HG03135 (cell line): ENCODE data around the gene HOXC12.

Experiments used
- ATAC-seq: cut with Tn5 transposase; IDR thresholded peaks from one replicate; pipeline ENCODE4 v1.9.1; 2021; ENCODE audit warnings: mild to moderate bottlenecking, moderate library complexity; ENCODE audit not compliant: unreplicated experiment

The HOXC12 gene, protein sequence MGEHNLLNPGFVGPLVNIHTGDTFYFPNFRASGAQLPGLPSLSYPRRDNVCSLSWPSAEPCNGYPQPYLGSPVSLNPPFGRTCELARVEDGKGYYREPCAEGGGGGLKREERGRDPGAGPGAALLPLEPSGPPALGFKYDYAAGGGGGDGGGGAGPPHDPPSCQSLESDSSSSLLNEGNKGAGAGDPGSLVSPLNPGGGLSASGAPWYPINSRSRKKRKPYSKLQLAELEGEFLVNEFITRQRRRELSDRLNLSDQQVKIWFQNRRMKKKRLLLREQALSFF

DNA sequence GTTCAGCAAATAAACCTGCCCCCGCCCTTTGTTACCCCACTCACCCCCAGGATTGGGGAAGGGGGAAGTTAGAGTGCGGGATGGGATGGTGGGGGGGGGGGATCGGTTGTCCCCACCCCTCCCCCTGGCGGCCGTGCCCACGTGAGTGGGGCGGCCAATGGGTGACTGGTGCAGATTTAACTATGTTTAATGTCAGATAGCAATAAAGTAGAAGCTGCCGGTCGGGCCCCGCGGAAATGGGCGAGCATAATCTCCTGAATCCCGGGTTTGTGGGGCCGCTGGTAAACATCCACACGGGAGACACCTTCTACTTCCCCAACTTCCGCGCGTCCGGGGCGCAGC lies at the start of gene HOXC12:
Gene HOXC12 (plus strand): TSS at position 210 of the 342 bp plus-strand sequence. CDS start 27 bp downstream, at position 237.
- no peak for ATAC-seq

DNA sequence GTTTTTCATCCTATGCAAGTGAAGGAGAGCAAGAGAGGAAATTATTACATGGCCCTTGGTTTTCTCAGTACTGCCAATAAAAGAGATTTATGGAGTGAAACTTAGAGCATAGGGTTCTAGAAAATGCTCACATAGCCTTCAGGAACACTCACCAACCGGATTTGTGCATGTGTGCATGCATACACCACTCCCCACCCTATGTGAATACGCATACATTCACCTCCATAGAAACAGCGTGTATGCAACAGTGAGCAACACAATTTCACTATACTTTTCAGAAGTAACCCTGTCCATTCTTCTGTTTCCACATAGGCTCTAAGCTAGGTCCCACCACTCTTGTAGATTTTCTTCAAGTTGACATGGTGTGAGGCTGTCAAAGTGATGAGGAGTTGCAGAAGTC lies 47.6 kb upstream of the HOXC12 start:
- no peak for ATAC-seq

DNA sequence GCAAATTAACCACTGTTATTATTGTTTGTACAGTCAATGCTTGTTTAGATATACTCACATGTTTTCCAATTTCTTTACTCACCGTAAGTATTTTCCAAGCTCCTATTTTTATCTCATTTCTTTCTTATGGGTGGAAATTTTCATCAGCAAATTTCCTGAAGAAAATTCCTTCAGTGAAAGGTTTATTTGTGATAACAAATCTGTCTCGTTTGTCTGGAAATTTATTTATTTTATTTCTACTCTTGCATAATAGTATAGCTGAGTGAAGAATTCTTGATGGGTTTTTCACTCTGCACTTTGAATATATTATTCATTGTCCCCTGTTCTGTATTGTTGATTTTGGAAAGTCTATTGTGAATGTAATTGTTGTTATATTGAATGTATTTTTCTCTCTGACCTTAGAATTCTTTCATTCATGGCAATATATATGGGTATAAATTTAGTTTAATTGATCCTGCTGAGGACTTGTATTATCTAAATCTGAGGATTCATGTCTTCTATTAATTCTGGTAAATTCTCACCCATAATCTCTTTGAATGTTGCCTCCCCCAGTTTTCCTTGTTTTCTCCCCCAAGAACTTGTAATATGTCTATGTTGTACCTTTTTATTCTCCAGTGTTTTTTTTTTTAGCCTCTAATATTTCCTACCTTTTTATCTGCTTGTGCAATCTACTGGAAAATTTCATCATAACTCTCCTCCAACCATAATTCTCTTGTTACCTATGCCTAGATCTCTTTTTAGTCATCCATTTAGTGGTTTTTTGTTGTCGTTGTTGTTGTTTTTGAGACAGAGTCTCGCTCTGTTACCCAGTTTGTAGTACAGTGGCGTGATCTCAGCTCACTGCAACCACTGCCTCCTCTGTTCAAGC lies 37.7 kb upstream of the HOXC12 start:
- ATAC-seq, result no peak

DNA sequence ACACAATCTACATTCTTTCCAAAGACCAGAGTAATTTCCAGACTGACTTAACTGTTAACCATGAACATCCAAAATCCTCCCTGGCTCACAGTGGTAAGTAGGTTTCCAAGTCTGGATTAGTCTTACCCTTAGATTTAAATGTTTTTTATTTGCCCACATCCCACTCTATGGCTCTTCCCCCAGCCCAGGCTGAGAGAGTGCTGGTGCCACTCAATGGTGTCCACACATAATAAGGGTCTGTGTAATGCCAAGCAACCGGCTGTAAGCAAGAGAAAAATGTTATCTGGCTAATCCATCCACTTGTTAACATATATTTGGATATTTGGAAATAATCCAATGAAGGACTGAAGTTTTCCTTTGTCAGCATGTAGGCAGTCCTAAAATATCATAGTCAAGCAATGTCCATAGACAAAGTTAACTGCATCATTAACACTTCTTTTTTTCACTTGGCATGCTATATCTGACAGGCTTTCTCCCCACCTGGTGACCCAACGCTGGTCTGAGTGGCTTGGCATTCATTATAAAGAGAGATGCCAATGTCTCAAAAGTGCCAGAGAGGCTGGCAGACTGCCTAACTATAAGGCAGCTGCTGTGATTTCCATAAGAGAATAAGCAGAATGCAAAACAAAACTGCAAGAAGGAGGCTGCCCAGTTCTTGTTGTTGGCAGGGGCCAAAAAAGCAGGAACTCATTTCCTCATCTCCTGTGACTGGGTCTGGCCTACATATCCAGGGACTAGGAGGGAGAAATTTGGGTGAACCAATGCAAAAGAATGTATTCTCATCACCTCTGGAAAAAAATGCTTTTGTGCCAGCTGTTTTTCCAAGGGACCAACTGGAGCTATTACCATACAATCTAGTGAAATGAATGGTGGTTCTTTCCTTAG lies 29.9 kb upstream of the HOXC12 start:
- no peak for ATAC-seq

DNA sequence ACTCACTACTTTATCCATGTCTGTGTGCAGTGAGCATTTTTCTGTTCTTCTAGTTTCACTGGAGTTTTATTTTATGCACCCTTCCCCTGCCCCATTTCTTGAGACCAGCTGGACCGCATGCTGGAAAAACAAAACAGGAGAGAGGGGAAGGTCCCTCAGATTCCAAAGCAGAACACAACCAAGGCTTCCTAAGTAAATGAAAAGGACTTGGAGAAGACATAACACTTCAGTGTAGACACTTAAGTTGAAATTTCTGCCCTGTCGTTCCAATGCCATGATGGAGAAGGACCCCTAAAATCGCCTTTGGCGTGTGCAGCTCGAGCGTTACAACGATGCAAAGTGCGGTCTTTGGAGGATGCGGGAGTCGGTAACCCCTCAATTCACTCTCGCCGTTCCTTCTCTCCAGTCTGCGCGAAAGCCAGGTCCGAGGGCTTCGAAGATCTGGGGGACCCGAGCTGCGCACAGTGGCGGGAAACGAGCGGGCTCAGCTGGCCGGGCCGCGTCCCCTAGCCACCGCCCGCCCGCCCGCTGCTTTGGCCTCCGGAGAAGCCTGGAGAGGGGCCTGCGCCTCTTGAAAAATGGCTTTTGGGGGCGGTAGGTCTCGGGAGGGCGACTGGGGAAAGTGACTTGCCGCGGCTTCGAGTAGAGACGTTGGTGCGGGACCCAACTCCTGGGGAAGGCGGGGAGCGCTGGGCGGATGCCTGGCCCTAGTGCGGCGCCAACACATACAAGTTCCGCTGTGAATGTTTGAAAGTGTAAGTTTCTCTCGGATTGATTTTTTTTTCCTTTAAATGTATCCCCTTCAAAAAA lies 27.3 kb upstream of the HOXC12 start:
- ATAC-seq, result no peak

DNA sequence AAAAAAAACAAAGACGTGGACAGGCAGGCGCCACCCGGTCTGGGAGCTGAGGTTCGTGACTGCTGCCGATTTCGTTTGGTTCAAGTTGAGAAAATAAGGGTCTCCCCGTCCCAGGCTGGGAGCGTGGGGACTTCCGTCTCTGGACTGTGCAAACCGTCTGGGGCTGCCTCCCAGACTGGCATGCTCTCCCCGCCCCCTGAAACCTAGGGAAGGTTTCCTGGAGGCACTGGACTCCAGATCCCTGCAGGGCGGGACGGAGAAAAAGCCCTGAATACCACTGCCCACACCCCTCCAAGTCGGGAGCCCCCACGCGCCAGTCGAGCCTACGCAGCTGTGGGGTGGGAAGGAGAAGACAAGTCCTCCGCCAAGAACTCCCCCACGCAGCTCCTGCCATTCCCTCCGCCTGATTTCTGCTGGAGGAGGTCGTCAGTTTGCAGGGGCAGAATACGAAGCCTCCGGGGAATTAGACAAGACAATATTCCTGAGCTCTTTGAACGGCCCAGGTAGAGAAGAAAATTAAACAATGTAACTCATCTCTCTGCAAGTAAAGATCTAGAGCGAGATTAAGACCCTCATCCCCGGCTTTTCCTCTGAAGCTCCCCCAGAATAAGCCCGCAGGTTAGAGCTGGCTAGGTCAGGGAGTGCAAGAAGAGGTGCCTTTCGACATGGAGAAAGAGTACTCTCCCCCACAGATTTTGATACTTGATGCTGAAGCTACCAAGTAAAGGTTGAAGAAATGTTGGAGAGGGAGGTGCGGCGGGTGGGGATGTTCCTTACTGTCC lies 26.5 kb upstream of the HOXC12 start:
- no peak for ATAC-seq

DNA sequence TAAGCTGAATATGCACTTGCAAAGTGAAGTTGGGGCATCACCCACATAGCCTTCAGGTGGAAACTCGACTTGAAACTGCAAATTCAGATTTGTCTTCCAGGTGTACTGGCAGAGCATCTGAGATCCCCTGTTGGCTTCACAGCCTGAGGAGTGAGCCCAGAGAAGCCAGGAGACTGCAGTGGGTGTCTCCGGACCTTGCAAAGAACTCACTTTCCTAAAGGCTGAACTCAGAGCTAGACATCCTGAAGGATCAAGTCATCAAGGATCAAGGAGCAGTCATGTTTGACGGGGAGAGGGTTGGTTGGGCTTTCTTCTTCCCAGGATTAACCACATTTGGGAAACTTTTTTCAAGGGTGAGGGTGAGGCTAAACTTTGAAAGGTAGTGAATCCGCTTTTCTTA lies 25.2 kb upstream of the HOXC12 start:
- no peak for ATAC-seq

DNA sequence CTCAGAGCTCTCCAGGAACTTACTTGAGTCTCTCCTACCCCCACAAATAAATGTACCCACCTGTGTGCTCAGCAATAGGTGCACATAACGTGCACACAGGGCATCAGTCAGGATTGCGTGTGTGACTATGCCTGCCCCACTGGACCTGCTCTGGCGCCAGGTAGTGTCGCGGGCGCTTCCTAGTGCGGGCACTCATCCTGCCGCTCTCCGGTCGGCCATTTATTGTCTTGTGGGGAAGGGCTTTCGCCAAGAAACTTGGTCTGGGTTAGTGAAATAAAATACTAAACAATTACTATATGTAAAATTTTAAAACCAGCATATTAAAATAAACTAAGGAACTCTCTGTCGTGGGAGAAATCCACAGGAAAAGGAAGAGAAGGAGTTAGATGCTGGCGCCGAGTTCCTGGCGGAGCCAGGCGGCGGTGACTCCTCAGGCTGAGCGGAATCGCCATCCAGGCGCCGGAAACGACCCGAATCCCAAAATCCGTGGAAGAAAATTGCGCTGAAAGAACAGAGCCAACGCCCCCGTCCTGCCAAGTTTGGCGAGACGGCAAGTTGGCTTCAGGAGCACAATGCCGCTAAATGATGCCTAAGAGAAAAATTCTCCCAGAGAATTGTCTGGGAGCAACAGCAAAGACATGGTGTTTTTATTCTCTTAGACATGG lies 24.0 kb upstream of the HOXC12 start:
- ATAC-seq, result no peak

DNA sequence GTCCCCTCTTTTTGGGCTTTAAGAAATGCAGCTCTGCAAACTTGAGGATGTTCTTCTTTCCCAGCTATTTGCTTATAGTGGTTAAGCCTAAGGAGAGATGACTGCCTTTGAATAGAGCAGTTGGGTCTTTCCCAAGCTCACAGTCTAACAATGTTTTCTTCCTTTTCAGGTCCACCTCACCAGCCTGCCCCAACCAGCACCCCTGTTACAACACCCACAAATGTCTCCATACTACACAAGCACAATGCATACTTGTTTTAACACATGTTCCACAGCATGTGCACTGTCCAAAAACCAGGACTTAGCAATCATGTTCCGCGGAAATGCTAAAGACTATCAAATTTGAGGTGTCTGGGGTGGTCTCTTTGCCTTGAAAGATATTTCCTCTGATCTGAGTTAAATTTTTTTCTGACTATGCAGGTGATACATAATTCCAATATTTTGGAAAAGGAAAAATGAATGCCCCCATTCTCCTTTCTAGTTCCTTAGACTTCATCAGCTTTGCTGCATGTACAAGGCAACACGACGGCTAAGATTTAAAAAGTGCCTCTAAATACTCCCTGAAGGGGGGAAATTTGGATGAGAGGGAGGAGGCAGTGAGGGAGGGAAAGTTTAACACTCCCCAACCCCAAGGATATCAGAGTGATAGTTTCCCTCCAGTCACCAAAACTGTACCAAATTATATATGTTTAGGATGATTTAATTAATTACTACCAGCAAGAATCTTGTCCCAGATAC lies 22.7 kb upstream of the HOXC12 start:
- ATAC-seq, result no peak

DNA sequence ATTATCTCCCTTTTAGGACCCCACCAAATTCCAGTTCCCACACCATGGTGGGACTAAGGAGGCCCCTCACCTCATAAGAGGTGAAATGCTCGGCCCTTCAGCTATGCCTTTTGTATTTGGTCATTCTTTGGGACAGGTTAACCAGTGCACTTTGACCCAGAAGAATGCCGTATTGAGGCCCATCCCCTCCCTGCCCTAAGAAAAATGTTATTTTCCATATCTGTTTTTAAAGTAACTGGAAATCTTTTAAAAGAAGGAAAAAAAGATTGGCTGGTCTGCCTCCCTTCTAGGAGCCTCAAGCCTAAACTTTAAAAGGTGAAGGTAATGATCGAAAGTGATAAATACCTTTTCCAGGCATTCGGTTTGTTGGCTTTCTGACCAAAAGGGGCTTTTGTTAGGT lies 21.8 kb upstream of the HOXC12 start:
- no peak for ATAC-seq

DNA sequence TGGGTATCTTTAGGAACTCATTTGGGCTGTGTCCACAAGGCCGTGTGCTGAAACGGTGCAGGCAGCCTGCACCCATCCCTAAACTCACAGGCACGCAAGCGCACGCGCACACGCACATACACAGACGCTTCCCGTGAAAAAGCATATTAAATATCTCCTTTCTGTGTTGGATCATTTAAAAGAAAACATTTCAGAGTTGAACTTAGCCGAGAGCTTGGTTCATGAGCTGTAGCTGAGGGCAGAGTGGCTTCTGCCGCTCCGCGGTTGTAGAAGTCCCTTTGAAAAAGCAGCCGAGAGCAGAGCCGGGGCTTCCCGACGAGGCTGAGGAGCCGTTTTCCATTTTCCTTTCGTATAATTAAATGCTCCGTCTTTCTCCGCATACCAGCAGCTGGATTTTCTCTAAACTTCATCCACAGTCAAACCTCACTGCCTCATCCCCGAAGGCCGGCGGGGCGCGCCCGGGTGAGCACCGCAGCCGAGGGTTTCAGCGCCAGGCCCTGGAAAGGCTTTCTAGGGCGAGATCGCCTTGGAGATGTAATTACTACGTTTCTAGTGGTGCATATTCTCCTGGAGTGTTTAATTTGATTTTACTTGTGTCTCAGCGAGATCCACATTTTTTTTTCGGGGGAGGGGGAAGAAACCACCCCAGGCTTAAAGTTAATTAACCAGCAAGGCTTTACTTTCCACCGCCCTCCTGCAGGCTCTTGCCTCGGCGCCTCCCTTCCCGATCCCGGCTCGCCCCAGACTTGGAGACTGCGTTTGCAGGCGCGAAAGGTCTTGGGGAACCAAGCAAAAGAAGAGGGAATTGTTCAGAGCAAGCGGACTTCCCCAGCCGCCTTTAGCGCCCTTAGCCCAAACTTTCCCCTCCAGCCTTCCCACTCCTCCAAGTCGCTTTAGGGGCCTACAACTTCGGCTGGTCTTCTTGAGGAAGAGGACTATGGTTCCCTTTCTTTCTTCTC lies 19.0 kb upstream of the HOXC12 start:
- no peak for ATAC-seq

DNA sequence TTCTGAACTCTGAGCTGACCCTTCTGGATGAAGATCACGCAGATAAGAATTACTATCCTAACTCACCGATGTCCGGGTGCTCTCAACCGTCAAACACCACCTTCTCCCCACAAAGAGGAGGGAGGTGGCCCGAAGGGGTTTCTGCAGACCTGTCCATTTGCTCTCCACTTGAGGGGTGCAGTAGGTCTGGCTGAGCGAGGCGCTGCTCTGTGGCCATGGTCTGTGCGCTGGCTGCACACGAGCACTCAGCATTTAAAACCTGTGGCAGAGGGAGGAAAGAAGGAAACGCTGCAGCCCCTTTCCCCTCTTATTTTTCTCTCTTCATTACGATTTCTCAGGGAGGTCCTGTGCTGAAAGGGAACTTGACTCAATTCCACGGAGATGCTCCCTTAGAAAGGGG lies 17.6 kb upstream of the HOXC12 start:
- ATAC-seq, result no peak

DNA sequence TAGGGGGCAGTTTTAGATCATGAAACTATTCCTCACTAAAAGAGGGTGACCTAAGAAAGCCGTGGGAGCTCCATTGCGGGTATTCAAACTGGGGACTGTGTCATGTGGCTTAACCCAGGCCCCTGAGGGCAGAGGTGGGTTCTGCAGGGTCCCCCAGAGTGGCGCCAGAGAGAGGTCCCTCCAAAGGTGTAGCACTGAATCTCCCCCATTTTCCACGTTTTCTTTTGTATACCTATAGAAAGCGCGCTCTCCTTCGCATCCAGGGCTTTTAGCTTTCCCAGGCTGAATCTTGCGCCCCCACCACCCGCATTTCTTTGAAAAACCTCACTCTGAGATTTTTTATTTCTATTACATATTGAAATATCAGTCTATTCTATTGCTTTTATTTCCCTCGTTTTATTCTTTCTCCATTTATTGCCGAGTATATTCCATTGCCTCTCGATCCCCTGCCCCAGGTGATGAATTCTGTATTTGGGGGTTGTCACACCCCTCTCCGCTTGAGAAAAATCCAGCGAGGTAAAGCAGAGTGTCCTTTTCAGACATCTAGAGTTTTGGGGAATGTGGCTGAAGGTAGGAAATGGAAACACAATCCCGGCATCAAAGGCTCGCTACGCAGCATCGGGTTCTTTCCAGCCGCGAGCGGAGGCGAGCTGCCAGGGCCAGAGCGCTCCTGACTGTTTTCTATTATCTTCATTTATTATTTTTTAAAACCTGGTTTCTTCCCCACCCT lies 16.9 kb upstream of the HOXC12 start:
- no peak for ATAC-seq

DNA sequence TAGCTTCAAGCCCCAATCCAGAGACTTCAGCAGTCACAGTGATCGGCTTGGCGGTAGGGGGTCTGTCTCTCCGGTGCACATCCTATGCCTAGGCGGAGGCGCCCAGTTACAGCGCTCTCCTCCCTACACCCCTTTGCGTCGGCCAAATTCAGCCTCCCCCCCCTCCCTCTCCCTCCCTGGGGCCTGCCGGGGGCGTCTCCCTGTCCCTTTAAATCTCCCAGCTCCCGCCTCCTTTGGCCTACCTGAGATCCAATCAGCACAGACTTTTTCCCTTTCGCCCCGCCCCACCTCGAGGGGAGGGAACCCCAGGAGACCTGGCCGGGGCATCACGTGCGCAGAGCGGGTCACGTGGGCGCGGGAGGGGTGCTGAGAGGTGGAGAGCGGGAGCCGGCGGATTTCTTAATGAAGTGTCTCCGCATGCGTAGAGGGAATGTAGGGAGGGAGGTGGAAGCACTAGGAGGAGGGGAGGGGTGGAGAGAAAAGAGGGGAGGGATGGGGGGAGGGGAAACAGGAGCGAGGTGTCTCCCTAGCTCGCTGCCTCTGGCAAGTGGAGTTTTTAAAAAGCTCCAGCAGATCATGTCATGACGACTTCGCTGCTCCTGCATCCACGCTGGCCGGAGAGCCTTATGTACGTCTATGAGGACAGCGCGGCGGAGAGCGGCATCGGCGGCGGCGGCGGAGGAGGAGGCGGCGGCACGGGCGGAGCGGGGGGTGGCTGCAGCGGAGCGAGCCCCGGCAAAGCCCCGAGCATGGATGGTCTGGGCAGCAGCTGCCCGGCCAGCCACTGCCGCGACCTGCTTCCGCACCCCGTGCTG lies 16.2 kb upstream of the HOXC12 start, which contains the start of gene HOXC13:
Gene HOXC13 (plus strand): TSS at position 506 of the 815 bp plus-strand sequence. CDS start 76 bp downstream, at position 582.
- no peak for ATAC-seq

DNA sequence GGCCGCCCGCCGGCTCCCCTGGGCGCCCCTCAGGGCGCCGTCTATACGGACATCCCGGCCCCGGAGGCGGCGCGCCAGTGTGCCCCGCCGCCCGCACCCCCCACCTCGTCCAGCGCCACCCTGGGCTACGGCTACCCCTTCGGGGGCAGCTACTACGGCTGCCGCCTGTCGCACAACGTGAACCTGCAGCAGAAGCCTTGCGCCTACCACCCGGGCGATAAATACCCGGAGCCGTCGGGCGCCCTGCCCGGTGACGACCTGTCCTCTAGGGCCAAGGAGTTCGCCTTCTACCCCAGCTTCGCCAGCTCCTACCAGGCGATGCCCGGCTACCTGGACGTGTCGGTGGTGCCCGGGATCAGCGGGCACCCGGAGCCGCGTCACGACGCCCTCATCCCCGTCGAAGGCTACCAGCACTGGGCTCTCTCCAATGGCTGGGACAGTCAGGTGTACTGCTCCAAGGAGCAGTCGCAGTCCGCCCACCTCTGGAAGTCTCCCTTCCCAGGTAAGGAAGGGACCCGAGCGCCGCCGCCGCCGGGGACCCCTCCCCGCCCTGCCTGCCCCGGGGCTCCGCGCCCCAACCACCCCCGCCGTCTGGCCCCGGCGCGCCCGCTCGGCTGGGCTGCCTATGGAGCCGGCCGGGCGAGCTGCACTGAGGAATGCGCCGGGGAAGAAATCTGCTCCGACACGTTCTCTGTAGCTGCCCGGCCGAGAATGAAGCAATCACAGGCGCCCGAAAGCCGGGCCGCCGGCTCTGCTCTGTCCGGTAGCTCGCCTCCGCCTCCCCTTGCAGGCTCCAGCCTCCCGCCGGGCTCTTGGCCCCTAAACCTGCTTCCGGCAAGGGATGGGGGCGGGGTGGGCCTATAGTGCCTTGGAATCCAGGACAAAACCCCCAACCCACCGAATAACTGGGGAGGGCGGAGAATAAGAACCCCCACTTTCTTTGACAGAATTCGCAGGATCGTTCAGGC lies 15.3 kb upstream of the HOXC12 start:
- no peak for ATAC-seq
